Ureter (tissue), 1 donor: Measurements from ENCODE around the gene GRIN3A. TPM values are rescaled to one million over a fixed set of nuclear protein-coding genes. Genes with fewer than 3 reads are reported as not detected.

Experiments
- DNase-seq: peaks from one replicate; pipeline ENCODE4 v3.0.0-alpha.2; 2020; ENCODE audit warnings: low spot score
- total RNA-seq: library from RNA; stranded (reverse); gene quantifications from one replicate; pipeline ENCODE4 v1.2.4, GENCODE V29; 2023
- donor health status: DM: yes; HTN: yes; CAD: no.

Gene GRIN3A
- total RNA-seq, 1 donor from 2014 or later, result 0.05 TPM

DNA sequence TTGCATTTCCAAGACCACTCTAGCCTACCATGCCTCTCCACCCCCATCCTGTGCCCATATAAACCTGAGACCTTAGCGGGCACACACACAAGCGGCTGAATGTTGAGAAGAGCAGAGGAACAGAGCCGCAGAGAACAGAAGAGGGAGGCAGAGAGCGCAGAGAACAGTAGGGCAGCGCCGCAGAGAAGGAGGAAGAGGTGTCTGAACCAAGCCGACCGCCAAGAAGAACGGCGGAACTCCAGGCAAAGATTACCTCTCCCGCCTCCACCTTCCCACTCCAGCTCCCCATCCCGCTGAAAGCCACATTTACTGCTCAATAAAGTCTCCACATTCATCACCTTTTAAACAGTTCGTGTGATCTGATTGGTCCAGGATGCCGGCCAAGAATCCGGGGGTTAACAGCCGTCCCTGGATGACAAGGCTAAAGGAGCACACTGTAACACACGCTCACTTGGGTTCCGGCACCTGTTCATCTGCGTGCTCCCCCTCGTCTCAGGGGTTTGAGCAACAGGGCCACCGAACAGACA is 33.2 kb downstream of the GRIN3A start:
- no peak for DNase-seq

DNA sequence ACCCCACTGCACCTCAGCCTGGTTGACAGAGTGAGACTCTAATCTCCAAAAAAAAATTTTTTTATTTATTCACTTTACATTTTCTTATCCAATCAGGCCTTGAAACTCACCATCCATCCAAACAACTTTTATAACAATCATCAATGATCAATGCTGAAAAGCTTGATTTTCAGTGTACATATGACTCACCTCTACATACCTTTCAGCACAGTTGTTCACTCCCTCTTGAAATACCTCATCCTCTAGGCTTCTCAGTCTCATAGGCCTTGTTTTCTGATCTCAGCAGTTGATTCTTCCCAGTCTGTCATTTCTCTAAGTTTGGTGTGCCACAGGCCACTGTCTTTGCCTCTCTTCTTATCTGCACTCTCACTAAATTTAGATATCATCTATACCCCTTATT is 36.2 kb downstream of the GRIN3A start:
- no peak for DNase-seq

DNA sequence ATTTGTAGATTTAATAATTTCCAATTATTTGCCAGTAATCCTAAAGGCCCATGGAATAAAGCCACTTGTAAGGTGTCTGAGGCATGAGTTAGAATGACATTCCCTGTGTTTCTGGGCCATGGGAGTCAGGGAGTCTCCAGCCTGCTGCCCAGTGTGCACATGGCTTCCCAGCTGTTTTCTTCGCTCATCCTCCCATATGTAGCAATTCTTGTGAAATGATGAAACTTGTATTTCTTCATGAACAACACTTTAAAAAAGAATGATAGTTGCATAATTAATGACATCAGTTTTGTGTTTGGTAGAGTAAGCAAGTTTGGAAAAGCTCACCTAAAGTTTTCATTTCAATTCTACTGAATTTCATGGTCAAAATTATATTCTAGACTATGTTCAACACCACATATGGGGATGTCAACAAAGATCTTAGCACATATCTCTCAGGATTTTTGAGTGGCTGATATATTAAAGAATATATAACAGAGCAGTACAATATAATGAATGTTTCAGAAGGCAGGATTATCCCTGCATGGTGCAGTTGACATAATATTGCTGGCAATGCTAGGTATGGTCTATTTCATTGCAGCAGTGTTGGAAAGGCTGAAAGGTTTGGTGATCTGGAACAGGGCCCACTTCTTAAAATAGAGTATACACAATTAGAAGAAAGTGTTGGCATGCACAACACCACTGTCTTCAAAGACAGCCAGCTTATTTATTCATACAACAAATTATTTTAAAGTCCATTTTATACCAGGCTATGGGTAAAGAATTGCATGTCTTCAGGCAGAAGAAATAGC is 44.7 kb downstream of the GRIN3A start:
- no peak for DNase-seq

DNA sequence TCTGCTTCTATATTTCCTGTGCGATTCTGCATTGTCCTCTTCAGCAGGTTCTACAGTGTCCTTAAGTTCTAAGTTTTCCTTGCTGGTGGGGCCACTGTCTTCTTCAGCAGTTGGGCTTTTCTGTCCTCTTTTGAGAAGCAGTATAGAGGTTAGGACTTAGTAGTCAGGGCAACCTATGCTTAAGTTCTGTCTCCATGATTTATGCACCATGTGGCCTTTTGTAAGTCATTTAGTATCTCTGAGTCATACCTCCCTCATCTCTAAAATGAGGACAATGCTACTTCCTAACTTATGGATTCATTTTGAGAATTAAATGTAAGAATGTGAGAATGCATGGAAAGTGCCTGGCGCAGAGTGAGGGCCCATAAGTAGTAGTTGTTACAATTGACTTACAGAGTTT is 46.8 kb downstream of the GRIN3A start:
- DNase-seq, result no peak

DNA sequence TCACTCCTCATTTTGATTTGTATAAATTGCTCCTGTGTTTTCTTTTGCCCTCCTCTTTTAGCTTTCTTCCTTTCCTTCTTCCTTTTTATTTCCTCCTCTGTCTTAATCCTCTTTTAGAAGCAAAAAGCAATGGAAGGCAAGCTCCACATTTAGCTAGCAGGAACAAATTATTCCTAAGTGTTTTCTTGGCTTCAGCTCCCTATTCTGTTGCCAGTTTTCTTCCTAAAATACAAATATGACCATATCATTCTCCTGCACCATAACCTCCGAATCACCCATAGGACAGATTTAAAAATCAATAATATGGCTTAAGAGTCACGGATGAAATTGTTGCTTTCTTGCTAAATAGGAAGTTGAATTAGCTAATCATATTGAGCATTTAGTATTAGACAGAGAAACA is 49.4 kb downstream of the GRIN3A start:
- DNase-seq, result no peak

DNA sequence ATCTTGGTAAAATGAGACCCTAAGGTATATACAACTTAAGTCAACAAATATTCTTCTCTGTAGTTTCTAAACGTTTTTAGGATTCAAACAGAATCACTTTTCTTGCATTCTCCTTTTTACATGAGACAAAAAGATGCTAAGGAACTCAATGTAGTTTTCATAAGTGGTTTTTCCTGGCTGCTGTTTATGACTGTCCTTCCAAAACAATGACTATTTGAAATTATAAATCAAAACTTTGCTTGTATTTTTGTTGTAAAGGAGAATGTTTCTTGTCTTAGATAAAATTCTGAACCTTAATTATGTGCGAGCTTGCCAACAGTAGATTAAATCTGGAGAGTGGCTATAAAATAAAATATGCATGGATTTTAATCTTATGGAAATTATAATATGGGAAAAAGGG is 53.8 kb downstream of the GRIN3A start:
- no peak for DNase-seq

DNA sequence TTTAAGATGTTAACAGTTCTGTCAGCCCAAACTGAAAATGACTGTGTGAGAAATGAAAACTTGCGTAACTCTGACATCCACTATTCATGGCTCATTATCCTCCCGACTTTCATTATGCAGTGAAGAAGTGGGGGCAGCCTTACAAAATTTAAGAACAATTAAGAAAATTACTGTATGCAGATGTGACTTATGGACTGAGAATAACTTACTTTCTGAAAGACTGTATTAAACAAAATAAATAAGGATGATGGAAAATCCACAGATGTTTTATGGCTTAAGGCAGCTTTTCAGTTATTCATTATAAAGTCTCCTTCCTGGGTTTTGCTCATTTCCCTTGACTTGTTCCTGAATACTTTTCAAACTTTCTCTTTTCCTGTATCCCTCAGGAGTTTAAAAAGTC is 55.2 kb downstream of the GRIN3A start:
- DNase-seq, result no peak

DNA sequence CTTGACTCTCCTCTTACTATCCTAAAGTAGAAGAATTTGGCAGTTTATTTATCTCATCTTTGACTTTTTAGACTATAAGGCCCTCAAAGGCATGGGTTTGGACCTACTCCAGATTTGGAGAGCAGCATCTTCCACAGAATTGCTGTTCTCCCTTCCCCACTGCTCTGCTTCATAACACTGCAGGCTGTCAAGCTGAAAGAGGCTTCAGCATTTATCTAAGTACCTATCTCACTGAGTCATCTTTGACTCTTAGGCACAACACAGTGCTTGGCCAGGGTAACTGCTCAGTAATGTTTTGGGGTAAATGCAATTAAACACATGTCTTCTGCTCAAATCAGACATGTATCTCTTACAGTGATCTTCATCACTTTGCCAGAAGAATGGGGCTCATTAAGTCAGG is 60.6 kb downstream of the GRIN3A start:
- no peak for DNase-seq

DNA sequence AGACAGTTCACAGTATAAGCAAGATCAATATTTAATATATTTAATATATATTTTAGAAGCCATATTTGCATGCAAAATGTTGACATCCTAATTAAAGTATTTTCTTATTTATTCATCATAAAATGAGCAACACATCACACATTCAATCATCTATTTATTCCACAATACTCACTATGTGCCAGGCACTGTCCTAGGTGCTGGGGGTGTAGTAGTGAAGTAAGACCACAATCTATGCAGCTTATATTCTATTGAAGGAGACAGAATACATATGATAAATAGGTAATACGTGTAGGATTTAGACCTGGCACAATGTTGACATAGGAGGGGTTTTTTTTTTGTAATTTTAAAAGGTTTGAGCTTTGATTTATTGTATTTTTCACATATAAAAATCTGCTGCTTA is 63.1 kb downstream of the GRIN3A start:
- DNase-seq, result no peak

DNA sequence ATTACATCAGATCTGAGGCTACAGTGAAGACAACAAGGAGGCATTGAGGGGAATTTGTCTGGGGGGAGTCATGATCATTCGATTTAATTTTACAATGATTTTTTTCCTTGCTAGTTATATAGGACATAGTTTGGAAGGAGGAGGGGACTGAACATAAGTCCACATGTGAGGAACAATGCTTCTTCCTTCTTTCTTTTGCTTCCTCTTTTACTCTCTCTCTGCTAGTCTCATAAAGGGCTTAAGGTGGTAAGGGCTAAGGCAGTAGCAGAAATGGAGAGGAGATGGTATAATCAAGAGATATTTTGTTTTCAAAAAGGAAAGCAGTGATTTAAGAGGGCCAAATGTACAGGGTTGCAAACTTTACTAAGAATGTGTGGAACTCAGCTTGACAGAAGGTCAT is 64.3 kb downstream of the GRIN3A start:
- DNase-seq, result no peak

DNA sequence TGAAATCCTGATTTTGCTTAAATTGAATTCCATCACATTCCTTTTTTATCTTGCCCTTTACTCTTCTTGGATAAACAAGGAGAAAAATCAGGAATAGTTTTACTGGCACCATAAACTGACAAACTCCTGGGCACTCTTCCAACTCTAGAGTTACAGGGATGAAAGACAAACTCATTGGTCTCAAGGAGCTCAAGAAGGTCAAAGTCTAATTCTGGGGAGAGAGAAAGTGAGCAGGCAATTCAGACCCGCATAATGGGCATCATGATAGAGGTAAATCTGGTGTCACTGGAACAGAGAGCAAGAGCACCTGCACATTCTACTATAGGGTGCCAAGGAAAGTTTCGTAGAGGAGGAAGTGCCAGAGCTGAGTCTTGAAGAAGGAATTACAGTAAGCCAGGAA is 64.8 kb downstream of the GRIN3A start:
- no peak for DNase-seq

DNA sequence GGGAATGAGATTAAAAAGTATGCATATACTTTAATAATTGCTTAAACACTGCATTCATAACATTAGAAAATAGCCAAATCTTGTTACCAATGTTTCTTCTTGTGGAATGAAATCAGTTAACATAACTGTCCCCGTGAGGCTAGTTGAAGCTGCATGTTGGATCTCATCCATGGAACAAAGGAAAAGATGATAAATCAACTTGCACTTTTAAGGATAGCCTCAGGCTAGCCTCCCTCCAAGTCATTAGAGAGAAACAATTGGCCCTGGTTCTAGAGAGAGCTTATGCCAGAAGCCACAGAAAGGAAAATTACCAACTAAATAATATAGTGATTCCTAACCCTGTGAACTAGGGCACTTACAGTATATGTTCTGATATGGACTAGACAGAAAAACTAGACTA is 66.9 kb downstream of the GRIN3A start:
- no peak for DNase-seq

DNA sequence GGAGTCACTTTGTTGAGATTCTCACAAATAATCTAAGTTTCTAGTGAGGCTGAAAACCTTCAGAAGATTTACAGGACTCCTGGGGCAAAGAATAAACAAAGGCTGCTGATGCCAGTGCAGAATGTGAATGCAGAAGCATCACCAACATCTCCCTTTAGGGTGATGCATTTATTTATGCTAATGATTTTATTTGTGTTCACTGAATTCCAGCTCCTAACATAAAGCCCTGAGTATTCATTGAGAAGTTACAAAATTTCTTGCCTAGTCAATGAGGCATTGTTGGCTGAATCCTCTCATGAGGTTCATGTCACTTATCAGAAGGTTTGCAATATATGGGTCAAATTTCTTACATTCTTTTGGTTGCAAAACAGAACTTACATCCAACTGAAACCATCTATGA is 70.0 kb downstream of the GRIN3A start:
- no peak for DNase-seq

DNA sequence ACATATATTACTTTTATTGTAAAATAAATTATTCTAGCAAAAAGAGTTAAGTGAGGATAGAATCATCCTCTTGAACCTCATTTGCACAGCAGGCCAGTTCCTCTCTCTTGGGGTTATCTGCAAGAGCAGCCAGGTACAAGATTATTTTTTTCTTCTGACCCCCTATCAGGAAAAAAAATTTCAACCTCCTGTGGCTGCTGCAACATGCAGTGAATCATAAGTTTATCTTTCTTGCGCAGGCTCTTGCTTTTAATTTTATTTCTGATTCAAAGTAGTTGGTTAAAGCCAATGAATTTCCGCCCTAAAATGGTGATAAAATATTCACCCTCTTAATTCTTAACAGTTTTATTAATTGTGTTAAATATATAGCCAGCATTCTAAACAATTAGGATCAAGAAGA is 74.0 kb downstream of the GRIN3A start:
- DNase-seq, result no peak

DNA sequence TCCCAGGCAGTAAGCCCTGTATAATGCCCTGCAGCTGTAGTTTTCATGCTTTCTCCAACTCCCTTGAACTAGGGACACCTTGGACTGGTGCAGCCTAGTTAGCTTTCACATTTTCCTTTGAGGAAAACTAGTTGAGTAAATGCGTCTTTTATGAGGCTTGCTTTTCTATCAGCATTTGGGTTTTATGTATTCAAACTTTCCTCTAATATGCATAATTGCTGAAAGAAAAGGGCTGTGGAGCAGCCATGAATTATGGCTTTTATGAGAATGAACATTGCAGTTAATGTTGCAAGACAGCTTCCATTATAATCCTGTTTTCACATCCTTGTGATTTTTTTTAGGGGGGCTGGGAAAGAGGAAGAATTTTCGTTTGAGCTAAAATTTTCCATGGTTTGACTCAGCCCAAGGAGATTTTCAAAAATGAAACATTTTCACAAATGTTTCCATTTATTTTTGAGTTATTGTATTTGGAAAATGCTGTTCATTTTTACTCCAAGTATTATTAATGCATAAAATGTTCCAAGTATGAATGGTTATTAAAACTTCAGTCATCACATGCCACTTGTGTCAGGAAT is 85.8 kb downstream of the GRIN3A start:
- DNase-seq, result no peak

DNA sequence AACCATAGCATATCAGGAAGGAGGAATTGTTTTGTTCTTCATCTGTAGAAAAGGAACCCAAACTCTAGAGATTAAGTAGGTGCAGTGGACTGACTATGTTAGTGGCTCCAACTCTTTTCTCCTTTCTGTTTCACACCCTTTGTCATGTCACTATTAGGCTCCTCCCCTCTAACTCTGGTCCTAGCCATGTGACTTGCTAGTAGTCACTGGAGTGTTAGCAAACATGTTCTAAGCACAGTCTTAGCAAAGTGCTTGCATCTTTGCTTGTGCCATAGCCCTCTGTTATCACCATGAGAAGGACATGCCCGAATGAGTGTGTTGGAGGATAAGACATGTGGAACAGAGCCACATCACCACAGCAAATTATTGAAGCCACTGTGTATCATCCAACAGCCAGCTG is 88.3 kb downstream of the GRIN3A start:
- DNase-seq, result no peak

DNA sequence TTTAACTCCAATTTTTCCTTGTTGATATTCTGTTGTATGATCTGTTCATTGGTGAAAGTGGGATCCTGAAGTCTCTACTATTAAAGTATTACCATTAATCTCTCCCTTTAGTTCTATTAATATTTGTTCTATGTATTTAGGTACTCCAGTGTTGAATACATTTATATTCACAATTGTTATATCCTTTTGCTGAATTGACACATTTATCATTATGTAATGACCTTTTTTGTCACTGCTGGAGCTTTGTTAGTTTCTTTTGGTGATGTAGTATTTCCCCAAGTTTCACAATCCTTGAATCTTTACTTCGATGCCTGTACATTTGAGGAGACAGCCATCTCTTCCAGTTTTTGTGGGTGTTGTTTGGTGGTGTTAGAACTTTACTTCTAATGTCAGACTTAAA is 90.0 kb downstream of the GRIN3A start:
- DNase-seq, result no peak

DNA sequence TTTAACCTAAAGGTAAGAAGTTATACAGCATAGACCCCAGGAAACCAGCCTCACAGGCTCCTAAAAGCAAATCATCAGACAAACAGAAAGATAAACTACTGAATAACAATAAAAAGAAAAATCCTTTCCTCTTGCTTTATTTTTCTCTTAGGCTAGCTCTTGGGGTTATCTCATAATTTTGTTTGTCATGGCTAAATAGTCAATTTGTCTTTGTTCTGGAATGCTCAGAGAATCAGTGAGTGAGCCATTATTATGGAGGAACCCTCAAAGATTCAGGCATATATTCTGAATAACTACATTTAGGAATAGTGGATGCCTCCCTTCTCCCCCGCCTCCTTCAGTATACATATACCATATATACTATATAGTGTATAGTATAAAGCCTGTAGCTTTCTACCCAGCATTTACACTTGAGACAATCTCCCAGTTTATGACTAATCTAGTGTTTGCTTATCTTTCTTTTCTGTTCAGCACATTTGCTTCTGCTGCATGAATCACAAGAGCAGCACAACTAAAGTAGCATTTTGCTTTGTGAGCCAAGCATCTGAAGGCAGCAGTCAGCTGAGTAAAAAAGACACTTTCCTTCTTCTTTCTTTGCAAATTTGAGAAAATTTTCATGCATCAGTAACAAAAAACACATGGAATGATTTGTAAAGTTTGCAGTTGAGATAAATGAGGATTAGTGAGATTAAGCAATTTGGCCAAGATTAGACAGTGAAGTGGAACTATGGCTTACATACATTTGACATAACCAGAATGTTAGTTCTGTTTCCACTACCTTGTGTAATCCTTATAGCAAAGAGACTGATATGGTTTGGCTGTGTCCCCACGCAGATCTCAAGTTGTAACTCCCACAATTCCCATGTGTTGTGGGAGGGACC is 98.4 kb downstream of the GRIN3A start:
- no peak for DNase-seq

DNA sequence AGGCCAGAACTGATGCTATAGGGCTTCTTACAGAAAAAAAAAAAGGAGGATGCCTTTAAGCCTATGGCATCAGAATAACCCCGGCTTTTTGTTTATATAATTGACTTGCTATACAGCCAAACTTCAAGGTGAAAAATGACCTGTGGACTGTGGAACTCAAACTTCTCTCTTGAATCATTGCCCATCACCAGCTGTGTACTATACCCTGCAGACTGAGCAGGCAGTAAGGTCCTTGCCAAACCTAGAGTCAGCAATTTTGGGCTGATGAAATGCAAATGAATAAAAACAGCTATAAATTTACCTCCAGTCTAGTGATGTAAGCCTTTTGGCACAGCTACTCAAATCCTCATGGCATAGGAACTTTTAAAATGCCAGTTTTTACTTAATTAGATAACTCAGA is 99.1 kb downstream of the GRIN3A start:
- DNase-seq, result no peak

DNA sequence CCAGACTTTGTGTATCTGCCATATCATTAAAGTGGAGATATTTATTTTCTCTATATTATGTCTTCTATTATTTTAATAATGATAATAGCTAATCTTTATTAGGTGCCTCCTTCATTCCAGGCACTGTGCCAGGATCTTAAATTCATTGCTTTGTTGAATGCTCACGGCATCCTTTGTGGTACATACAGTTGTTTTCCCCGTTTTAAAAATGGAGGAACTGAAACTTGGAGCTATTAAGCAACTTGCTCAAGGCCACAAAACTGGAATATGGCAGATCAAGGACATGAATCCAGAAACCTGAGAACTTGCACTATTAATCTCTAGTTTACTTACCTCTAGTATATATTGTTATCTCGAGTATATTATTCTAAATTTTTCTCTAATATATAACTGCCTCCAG is 102.2 kb downstream of the GRIN3A start:
- DNase-seq, result no peak

DNA sequence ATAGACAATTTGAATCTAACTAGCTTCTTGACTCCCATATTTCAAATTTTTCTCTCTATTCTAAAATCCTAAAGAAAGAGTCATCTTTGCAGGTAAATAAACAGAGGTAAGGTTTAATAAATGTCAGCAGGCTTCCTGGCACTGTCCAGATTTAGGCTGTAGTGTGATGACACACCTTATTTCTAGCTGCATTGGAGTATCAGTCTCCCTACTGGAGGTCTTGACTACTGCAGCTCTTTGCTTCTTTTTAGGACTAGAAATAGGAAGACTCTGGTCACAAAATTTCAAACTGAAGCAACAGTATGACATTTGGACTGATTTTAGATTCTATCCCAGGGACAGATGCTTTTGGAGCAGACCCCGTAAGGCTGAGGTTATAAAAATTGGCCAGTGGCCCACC is 103.0 kb downstream of the GRIN3A start:
- DNase-seq, result no peak

DNA sequence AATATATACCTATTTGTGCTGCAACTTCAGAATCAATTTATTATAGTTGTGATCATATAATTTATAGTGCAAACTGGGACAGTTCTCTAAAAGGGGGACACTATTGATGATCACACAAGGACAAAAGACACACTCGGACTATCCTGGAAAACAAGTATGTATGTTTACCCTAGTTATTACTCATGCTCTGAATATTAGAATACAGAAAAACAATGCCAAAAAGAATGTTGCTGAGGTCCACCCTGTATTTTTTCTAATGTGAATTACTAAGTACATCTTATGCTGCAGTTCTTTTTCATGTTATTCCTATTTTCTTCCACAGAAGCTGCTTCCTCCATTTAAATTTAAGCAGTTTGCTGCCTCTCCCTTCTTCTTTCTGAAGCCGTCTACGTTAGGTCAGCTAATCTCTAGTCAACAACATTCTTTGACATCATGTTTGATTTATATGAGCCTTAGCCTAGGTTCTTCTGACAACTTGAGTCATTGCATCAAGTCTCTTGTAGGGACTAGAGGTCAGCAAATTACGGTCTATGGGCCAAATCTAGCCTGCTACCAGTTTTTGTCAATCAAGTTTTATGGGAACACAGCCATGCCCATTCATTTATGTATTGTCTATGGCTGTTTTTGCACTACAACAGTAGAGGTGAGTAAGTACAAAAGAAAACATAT is 103.6 kb downstream of the GRIN3A start:
- DNase-seq, result no peak
